GM19043 (cell line): ENCODE data around the gene CHTOP.
A peak's percentile ranks its signal among the peaks of the same experiment; 100 is the strongest.
"Not testable (repeated sequence)": the region's sequence is repeated elsewhere in the genome, so short reads cannot be mapped to it uniquely, and the experiment has no call there.

Source experiments
- ATAC-seq: cut with Tn5 transposase; IDR thresholded peaks from one replicate; pipeline ENCODE4 v1.9.1; 2021; ENCODE audit warnings: low read depth; ENCODE audit not compliant: unreplicated experiment

CHTOP gene

DNA sequence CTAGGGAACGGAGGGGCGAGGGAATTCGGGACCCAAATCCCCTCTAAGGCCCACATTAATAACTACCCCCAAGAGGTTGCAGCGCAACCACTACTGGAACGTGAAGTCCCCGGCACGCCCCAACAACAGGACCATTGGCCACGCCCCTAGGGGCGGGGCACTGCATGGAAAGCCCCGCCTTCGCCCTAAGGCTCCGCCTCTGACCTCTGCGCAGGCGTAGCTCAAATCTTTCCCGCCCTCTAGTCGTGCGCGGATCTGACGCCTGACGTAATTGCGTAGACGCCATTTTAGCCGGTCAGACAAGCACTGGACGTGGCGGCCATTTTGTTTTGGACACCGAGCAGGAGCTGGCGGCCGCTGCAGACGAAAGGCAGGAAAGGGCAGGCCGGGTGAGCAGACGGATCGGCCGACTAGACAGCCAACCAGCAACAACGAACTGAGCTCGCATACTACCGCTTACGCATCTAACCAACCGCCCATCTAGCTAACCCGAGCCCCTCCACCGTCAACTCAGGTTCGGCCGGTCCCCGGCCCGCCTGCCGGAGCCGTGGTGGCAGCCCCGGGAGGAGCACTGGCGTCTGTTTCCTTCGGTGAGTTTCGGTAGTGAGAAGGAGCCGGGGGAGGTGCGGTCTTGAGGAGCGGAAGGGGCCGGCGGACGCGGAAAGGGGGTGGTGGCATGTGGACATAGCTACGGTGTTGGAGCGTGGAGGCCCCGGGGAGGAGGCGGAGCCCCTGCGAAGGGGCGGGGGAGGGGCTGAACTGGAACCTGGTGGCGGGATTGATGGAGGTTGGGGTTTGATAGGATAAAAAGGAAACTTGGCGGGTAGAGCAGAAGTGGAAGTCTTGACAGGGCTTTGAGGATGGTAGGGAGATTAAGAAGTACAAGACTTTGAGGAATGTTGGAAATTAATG lies at the start of gene CHTOP:
Gene CHTOP, plus strand, starts transcription at position 313 of the 912 bp plus-strand sequence. CDS start 2,523 bp downstream, outside the sequence.
- ATAC-seq = peak; percentile 86

- no peak for ATAC-seq
These were observed 48.9 kb upstream of the CHTOP start for GRCh38 chr1:153585006-153585405.

DNA sequence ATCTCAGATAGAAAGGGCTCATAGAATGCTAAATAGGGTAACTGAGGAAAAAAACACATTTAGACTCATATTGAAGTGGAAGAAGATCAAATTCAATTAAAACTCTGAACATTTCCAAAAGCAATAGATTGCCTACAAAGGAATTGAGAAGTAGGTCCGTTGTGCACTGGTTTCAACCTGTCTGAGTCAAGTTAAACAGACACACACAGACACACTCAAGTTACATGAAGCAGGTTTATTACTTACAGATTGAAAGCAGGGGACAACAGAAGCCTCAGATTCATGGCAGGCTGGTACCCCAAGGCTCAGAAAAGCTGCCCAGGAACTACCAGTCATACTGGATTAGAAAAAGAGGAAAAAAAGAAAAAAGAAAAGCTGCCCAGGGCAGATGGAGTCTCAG lies 47.5 kb upstream of the CHTOP start:
- ATAC-seq = no peak

- no peak for ATAC-seq
These were observed 46.6 kb upstream of the CHTOP start for GRCh38 chr1:153587314-153587713.

GRCh38 chr1:153588033-153588432 lies 45.8 kb upstream of the CHTOP start:
- not testable (repeated sequence) for ATAC-seq

DNA sequence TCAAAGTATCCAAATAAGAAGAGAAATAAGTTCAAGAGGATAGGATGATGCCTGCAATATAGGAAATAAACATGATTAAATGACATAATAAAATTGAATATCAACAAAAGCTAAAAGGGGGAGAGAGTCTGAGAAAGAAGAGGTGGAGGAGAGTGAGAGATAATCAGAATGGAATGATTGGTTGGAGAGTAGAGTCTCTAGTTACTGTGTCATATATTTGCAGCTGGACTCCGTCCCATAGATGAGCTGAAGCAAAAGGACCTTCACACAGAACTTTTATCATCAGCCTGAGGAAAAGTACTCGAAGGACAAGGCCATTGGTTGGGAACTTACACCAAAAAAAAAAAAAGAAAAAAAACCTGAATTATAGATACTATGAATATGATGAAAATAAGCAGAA lies 45.4 kb upstream of the CHTOP start:
- ATAC-seq = no peak

GRCh38 chr1:153592748-153593147 lies 41.1 kb upstream of the CHTOP start:
- ATAC-seq = no peak

- no peak for ATAC-seq
These were observed 36.7 kb upstream of the CHTOP start for GRCh38 chr1:153597206-153597605.

DNA sequence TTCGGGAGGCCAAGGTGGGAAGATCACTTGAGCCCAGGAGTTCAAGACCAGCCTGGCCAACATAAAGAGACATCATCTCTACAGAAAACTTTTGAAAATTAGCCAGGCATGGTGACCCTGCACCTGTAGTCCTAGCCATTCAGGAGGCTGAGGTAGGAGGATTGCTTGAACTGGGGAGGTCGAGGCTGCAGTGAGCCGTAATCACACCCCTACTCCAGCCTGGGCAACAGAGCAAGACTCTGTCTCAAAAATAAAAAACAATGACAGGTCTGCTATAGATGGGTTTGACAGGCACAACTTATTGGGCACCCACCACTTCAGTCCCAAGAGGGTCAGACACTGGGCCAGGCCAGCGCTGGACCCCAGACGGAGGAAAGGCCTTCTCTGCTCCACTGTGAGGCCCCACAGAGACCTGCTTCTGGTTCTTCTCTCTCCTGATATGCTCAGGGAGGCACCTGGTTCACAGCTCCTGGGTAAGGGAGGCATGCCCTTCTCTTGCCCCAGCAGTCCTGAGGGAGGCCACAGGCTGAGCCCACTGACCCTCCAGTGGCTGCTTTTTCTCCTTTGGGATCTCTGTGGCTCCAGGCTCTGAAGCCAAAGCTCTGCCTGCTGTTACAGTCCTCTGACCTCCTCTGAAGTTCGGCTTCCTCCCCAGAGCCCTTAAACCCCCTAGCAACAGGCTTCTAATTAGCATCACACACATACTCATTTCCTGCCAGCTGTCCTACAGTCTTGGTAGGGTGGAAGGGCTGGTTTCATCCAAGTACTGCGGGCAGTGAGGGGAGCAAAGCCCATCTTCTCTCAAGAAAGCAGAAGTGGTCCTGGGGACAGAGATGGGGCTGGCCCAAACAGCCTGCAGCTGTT lies 35.3 kb upstream of the CHTOP start:
- peak; percentile 99 for ATAC-seq

DNA sequence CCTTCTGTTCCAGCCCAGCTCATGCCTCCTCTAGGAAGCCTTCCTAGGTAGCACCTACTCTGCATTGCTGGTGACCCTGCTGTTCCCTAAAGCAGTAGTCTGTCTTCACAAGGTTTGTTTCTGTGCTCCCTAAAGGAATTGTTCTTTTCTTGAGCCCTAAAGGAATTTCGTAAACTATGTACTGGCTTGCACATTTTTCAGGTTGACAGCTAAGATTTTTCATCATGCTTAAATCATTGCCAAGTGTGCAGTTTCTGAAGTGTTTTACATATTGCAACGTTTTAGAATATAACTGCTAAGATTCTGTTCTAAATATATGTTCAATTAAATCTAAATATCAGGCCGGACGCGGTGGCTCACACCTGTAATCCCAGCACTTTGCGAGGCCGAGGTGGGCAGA lies 34.0 kb upstream of the CHTOP start:
- no peak for ATAC-seq

GRCh38 chr1:153602749-153603148 lies 31.1 kb upstream of the CHTOP start:
- ATAC-seq = no peak

DNA sequence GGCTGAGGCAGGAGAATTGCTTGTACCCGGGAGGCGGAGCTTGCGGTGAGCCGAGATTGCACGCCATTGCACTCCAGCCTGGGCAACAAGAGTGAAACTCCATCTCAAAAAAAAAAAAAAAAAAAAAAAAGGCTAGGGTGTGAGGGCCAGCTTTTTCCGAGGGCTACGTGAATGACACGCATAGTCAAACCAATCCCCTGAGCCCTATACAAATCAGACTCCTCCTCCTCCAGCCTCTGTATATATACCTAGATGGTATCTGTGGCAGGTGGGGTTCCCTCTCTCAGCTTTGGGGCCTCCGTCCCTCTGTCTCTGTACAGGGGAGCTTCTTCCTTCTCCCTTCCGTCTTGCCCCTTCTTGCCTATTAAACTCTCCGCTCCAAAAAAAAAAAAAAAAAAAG lies 27.7 kb upstream of the CHTOP start:
- no peak for ATAC-seq

DNA sequence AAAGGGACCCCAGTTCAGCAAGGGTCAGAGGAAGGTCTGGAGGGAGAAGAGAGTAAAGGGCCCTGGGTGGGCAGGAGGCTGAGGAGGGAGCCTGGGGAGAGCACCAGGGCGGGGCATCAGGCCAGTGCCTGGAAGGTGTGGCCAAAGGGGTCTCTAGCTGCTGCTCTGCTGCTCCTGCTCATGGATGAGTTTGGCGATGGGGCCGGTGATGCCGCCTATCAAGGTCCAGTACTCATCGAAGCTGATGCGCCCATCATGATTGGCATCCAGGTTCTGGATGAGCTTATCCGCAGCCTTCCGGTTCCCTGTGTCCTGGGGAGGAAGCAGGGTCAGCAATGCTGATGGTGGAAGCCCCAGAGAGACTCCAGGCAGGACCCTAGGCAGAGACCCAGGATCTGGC lies 26.5 kb upstream of the CHTOP start:
- no peak for ATAC-seq

- ATAC-seq = no peak
These were observed 25.7 kb upstream of the CHTOP start for GRCh38 chr1:153608089-153608682.

GRCh38 chr1:153608742-153609584 lies 24.9 kb upstream of the CHTOP start:
- no peak for ATAC-seq

GRCh38 chr1:153609585-153609907 lies 24.3 kb upstream of the CHTOP start:
- no peak for ATAC-seq

DNA sequence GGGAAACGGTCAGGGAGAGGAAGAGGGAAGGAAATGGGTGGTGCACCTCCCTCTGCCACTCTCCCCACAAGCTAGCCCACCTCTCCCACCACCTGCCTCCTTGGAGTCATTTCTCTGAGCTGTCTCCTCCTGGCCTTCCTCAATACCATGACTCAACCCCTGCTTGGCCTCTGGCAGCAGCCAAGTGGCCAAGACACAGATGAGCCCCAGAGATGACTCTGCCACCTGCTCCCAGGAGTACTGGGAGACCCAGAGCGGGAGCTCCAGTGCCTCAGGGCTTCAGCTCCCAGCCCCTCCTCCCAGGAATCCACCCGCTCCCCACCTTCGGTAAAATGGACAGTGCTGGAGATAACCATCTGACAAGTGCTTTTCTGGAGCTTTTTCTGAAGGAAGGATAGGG lies 23.5 kb upstream of the CHTOP start:
- no peak for ATAC-seq

DNA sequence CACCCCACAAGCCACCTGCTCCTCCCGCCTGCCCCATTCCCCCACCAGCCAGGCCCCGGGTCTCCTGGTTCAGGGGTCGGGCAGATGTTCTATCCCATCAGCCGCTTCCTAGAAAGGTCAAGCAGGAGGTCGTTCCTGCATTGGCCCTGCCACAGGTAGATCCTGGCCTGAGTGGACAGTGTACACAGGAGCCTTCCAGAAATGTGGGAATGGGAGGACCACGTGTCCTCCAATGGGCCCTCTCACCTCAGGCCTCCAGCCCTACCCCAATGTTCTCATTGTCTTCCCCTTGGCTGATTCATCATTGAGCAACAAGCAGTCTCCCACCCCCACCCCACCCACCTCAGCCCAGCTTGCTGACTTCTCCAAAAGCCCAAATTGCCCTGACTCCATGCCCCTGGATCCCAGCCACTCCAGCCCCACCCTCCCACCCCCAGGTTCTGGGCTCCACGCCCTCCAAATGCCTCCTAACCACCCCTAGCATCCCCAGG lies 23.0 kb upstream of the CHTOP start:
- no peak for ATAC-seq

DNA sequence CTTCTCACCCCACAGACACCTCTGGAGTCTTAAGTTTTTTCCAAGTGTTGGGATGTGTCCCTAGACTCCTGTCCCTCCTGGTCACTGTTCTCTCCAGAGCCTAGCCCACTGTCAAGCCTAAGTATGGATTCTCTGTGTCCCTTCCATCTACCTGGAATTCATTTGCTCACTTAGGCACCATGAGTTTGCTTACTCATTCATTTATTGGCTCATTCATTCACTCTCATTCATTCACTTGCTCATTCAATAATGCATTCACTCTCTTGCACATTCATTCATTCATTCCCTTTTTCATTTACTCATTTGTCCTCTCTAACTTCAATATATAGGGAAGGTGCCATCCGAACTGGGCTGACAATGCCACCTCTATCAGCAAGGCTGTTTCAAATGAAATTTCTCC lies 22.5 kb upstream of the CHTOP start:
- ATAC-seq = no peak

DNA sequence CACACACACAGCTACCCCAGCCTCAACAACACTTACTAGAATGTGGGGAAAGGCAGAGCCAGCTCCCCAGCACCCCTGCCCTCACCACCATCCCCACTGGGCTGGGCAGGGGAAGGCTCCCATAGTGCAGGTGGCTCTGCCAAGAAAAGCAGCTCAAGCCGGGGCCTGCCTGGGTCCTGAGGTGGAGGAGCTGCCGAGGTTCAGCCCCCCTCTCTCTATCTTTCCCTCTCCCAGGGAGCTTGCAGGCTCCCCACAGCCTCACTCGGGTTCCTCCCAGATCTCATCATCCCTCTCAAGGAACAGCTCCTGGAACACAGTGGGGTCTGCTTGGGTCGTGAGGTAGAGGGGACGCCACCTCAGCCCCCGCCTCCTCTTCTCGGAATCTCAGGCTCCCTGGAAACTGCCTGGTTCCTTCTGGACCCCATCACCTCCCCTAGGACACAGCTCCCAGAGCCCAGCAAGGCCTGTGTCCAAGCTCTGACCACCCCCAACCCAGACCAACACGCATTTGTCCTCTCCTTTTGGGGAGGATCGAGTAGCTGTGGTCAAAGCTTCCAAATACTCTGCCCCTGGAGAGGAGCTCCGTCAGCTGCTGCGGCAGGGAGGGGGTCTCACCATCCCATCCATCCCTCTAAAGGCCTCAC lies 21.6 kb upstream of the CHTOP start:
- ATAC-seq = no peak
